Endothelial cell (in vitro differentiated cells): Measurements from ENCODE around the gene AXDND1. TPM values are rescaled to one million over a fixed set of nuclear protein-coding genes. Genes with fewer than 3 reads are reported as not detected.
A peak's percentile ranks its signal among the peaks of the same experiment; 100 is the strongest.

Source experiments
- DNase-seq: peaks from one replicate; pipeline ENCODE4 v3.0.0; 2021; ENCODE audit warnings: low spot score
- H3K27ac Mint-ChIP-seq: one replicate; pipeline ENCODE4 v1.8.0; 2021; ENCODE audit warnings: mixed read lengths, inconsistent platforms; ENCODE audit not compliant: unreplicated experiment
- H3K27me3 Mint-ChIP-seq: one replicate; pipeline ENCODE4 v1.8.0; 2021; ENCODE audit warnings: mild to moderate bottlenecking, moderate library complexity, mixed read lengths, inconsistent platforms; ENCODE audit not compliant: unreplicated experiment
- H3K36me3 Mint-ChIP-seq: one replicate; pipeline ENCODE4 v1.8.0; 2021; ENCODE audit warnings: mild to moderate bottlenecking, low read depth, mixed read lengths, inconsistent platforms; ENCODE audit not compliant: unreplicated experiment
- H3K4me1 Mint-ChIP-seq: one replicate; pipeline ENCODE4 v1.8.0; 2021; ENCODE audit warnings: mild to moderate bottlenecking, mixed read lengths, inconsistent platforms; ENCODE audit not compliant: unreplicated experiment
- H3K4me3 Mint-ChIP-seq: one replicate; pipeline ENCODE4 v1.8.0; 2021; ENCODE audit warnings: mild to moderate bottlenecking, mixed read lengths, inconsistent platforms; ENCODE audit not compliant: unreplicated experiment
- H3K9me3 Mint-ChIP-seq: one replicate; pipeline ENCODE4 v1.8.0; 2021; ENCODE audit warnings: mixed read lengths, inconsistent platforms; ENCODE audit not compliant: unreplicated experiment
- total RNA-seq: library from RNA; stranded (reverse); fragmentation: NEBNext Ultra II Directional; extraction: Animal tissue kit (Norgen Biotek cat#: 25700); gene quantifications from one replicate; pipeline ENCODE4 v1.2.1, GENCODE V29; 2021; ENCODE audit not compliant: unreplicated experiment
- TF ChIP-seq, protein P1 (sequence below): fragments of 200-600 bp; sonication (generic); IDR thresholded peaks from one replicate; pipeline ENCODE4 v1.5.0; 2021; ENCODE audit warnings: antibody characterized with exemption; ENCODE audit not compliant: unreplicated experiment

AXDND1 gene
- total RNA-seq, 1 donor from 2014 or later, result not detected

DNA sequence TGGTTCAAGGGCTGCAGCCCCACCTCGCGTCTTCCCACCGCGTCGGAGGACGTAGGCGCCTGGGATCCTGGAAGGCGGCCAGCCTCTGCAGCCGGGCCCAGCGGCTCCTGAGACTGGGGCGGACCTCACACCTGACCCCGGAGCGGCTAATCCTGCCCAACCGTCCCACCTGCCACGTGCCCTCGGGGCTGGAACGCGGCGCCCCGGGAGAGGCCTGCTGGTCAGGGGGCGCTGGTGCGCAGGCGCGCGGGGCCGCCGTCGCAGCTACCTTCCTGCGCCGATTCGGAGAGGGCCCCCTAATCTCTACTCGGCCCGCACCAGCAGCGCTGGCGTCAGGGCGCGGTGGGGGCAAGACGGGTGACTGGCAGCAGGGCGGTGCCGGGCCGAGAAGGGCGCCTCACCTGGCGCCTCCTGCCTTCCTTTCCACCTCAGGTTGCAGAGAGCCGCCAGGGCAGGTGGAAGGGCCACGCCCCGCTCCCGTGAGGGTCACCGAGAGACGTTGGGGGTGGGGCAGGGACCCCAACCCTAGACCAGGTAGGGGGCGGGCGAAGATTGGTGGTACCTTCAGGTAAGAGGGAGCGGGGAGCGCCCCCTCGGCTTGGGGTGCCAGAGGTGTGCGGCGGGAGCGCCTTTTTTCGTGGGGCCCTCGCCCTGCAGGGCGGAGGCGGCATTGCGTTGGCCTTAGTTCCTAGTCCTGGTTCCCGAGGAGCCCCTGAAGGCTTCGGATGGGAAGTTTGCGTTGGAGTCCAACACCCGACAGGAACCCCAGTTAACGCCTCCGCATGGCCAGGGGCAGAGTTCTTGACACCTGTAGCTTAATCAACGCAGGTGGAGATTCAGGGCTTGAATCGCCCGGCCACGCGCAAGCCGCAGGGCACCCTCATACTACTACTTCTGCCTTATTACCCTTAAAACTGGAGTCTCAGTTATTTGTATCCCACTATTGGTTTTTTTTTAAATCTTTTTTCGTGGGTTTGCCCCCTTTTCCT lies 226.1 kb downstream of the AXDND1 start, which contains the start of gene TDRD5:
TSS of gene TDRD5 (plus strand) at position 241 of the 989 bp plus-strand sequence. CDS start 784 bp downstream, outside the sequence.
- no peaks in the 10 kb centered on the region for H3K36me3 Mint-ChIP-seq
- no peaks in the 10 kb centered on the region for H3K27me3 Mint-ChIP-seq
- H3K4me3 Mint-ChIP-seq, result no peak within 1 kb of the TSS
- H3K9me3 Mint-ChIP-seq, result no peaks in the 10 kb centered on the region
- TF ChIP-seq, protein P1, sequence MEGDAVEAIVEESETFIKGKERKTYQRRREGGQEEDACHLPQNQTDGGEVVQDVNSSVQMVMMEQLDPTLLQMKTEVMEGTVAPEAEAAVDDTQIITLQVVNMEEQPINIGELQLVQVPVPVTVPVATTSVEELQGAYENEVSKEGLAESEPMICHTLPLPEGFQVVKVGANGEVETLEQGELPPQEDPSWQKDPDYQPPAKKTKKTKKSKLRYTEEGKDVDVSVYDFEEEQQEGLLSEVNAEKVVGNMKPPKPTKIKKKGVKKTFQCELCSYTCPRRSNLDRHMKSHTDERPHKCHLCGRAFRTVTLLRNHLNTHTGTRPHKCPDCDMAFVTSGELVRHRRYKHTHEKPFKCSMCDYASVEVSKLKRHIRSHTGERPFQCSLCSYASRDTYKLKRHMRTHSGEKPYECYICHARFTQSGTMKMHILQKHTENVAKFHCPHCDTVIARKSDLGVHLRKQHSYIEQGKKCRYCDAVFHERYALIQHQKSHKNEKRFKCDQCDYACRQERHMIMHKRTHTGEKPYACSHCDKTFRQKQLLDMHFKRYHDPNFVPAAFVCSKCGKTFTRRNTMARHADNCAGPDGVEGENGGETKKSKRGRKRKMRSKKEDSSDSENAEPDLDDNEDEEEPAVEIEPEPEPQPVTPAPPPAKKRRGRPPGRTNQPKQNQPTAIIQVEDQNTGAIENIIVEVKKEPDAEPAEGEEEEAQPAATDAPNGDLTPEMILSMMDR, result peak; percentile 31
- H3K4me1 Mint-ChIP-seq, result no peaks in the 10 kb centered on the region
- DNase-seq, result peak; percentile 33
- H3K27ac Mint-ChIP-seq, result no peak within 1 kb of the TSS

DNA sequence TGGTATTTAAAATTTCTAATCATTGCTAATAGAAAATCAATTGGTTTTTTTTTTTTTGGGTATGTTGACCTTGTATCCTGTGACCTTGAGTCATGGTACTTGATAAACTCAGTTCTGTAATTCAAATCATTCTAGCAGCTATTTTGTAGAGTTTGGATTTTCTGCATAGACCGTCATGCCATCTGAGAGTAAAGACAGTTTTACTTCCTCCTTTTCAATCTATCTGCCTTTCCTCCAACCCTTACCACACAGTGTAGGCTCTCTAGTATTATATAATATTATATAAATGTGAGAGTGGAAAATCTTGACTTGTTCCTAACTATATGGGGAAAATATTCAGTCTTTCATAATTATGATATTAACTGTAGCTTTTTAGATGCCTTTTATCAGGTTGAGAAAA lies 232.9 kb downstream of the AXDND1 start:
- no peak overlapping the region for H3K4me3 Mint-ChIP-seq
- no peaks in the 10 kb centered on the region for H3K9me3 Mint-ChIP-seq
- TF ChIP-seq, protein P1, result no peak
- H3K4me1 Mint-ChIP-seq, result no peaks in the 10 kb centered on the region
- H3K27ac Mint-ChIP-seq, result no peak overlapping the region
- DNase-seq, result no peak
- no peaks in the 10 kb centered on the region for H3K27me3 Mint-ChIP-seq
- H3K36me3 Mint-ChIP-seq, result no peaks in the 10 kb centered on the region

DNA sequence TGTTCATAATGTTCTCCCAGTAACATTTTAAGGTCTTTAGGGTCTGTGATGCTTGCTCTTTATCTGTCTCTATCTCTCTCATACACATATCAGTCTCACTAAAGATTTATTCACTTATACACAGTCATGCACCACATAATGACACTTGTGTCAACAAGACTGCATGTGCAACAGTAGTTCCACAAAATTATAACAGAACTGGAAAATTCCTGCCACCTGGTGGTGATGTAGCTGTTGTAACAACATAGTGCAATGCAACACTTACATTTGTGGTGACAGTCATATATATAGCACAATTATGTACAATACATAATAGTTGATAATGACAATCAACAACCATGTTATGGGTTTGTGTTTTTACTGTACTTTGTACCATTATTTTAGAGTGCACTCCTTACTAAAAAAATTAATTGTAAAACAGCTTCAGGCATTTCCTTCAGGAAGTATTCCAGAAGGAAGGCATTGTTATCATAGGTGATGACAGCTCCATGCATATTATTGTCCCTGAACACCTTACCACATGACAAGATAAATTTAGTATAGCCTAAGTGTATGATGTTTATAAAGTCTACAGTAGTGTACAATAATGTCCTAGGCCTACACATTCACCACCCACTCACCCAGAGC lies 234.0 kb downstream of the AXDND1 start:
- no peaks in the 10 kb centered on the region for H3K36me3 Mint-ChIP-seq
- no peaks in the 10 kb centered on the region for H3K9me3 Mint-ChIP-seq
- no peaks in the 10 kb centered on the region for H3K4me1 Mint-ChIP-seq
- H3K27me3 Mint-ChIP-seq, result no peaks in the 10 kb centered on the region
- TF ChIP-seq, protein P1, result peak; percentile 49
- no peak overlapping the region for H3K4me3 Mint-ChIP-seq
- H3K27ac Mint-ChIP-seq, result no peak overlapping the region
- peak; percentile 23 for DNase-seq

DNA sequence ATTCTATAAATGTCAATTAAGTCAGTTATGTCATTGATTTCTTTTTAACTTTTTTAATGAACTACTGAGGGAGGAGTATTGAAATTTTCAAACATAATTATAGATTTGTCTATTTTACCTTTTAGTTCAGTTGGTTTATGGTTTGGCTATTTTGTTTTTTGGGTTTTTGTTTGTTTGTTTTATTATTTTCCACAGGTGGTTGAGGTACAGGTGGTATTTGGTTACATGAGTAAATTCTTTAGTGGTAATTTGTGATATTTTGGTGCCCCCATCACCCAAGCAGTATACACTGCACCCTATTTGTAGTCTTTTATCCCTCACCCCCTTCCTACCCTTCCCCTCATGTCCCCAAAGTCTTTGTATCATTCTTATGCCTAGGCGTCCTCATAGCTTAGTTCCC lies 235.3 kb downstream of the AXDND1 start:
- Mint-ChIP-seq H3K27me3 (no peaks in the 10 kb centered on the region), H3K27ac (no peak overlapping the region), H3K4me1 (no peaks in the 10 kb centered on the region), H3K4me3 (no peak overlapping the region), H3K36me3 (no peaks in the 10 kb centered on the region), H3K9me3 (no peaks in the 10 kb centered on the region)
- DNase-seq, result no peak
- TF ChIP-seq, protein P1, result no peak

Other genes with a start within 250 kb of the AXDND1 start
- 160 TPM for gene ABL2, start 136.3 kb upstream of the AXDND1 start, total RNA-seq
- 24.1 TPM for gene SOAT1, start 72.2 kb upstream of the AXDND1 start, total RNA-seq
- not detected for gene NPHS2, start 210.0 kb downstream of the AXDND1 start, total RNA-seq
- not detected for gene TDRD5, start 225.9 kb downstream of the AXDND1 start, total RNA-seq